ENCODE data around the gene PRCC. TPM values are rescaled to one million over a fixed set of nuclear protein-coding genes. Genes with fewer than 3 reads are reported as not detected.
A peak's percentile ranks its signal among the peaks of the same experiment; 100 is the strongest.

The PRCC gene
- total and polyA plus RNA-seq, 9 donors = 24.7 to 72.5 (median 50.9) TPM

DNA sequence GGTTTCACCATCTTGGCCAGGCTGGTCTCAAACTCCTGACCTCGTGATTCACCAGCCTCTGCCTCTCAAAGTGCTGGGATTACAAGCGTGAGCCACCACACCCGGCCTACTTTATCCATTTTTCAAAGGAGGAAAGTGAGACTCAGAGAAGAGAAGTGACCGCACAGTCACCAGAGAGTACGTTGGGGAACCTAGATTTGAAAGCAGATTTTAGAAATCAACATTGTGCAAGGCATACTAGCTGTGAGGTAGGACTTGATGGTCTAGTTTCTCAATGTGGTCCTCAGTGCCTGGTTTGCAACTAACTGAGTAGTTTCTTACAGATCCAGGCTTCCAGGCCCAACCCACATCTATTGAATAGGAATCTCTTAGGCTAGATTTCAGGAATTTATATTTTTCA is 1.7 kb upstream of the PRCC start:
- intact Hi-C loops (cut with DNase I) = loop anchor here in 1 of 4 donors (2.0 kb wide), 1 partner anchor 25 kb away; the partner anchor contains the start of gene MRPL24
- H3K9me3 ChIP-seq = no peaks in the 10 kb centered on the region
- DNase-seq = no peak
- no peak for TF ChIP-seq POLR2A (IDR thresholded peaks at IDR 0.05)
- TF ChIP-seq EP300 (IDR thresholded peaks at IDR 0.05) = no peak
- TF ChIP-seq, protein P1, sequence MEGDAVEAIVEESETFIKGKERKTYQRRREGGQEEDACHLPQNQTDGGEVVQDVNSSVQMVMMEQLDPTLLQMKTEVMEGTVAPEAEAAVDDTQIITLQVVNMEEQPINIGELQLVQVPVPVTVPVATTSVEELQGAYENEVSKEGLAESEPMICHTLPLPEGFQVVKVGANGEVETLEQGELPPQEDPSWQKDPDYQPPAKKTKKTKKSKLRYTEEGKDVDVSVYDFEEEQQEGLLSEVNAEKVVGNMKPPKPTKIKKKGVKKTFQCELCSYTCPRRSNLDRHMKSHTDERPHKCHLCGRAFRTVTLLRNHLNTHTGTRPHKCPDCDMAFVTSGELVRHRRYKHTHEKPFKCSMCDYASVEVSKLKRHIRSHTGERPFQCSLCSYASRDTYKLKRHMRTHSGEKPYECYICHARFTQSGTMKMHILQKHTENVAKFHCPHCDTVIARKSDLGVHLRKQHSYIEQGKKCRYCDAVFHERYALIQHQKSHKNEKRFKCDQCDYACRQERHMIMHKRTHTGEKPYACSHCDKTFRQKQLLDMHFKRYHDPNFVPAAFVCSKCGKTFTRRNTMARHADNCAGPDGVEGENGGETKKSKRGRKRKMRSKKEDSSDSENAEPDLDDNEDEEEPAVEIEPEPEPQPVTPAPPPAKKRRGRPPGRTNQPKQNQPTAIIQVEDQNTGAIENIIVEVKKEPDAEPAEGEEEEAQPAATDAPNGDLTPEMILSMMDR (IDR thresholded peaks at IDR 0.05) = no peak
- H3K4me3 ChIP-seq = no peak overlapping the region
- H3K36me3 ChIP-seq = no peaks in the 10 kb centered on the region
- H3K27me3 ChIP-seq = no peaks in the 10 kb centered on the region
- no peak overlapping the region for H3K27ac ChIP-seq
- no peaks in the 10 kb centered on the region for H3K4me1 ChIP-seq (ENCODE audit: insufficient read depth)
- WGBS, 3 donors = 91 to 92% (median 91%) methylated on average over 5 of the region's 5 CpGs

DNA sequence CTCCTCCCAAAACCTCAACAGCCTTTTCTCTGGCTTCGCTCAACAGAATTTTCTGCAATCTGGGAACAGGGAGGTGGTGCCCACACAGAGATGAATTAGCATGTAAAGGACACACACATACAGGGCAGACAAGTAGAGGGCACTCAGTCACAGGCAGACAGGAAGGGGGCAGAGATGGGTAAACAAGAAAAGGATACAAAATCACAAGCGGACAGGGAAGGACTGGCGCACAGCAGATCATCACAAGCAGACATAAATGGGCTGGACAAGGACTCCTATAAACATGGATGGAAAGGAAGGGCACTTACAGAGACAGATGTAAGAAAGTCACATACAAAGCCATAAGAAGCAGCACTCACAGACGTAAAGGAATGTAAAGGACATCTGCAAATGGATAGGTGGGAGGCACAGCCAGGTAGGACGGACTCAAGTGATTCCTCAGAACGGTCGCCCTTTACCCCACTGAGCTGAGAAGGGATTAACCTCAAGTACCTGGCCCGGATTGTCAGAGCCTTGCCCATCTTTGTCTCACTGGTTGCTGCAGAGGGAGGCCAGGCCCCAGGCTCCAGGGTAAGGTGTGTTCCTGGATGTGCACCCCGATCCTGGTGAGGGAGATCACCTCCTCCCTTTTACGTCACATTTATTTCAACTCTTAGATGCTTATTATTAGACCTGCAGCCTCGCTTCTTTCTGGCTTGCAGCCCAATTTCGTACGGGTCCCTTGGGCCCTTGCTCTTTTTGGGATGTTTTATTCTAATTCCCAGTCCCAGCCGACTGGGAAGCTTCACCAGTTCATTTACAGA is 836 bp upstream of the PRCC start:
- Histone ChIP-seq H3K36me3 (no peaks in the 10 kb centered on the region), H3K4me3 (peak overlapping the region; percentile 49), H3K9me3 (no peaks in the 10 kb centered on the region), H3K27me3 (no peaks in the 10 kb centered on the region), H3K27ac (peak overlapping the region in 1 of 2 donors; percentile 81), H3K4me1 (ENCODE audit: insufficient read depth) (no peaks in the 10 kb centered on the region)
- peak in 1 of 5 donors; percentile 77 for DNase-seq
- intact Hi-C loops (cut with DNase I) = loop anchor here in 1 of 4 donors (2.0 kb wide), 1 partner anchor 26 kb away; the partner anchor contains the start of gene MRPL24
- WGBS, 3 donors = 6 to 11% (median 6%) methylated on average over 14 of the region's 14 CpGs
- TF ChIP-seq EP300 (IDR thresholded peaks at IDR 0.05) (no peak), POLR2A (IDR thresholded peaks at IDR 0.05) (peak; percentile 26)
- TF ChIP-seq, protein P1 (IDR thresholded peaks at IDR 0.05) = no peak

DNA sequence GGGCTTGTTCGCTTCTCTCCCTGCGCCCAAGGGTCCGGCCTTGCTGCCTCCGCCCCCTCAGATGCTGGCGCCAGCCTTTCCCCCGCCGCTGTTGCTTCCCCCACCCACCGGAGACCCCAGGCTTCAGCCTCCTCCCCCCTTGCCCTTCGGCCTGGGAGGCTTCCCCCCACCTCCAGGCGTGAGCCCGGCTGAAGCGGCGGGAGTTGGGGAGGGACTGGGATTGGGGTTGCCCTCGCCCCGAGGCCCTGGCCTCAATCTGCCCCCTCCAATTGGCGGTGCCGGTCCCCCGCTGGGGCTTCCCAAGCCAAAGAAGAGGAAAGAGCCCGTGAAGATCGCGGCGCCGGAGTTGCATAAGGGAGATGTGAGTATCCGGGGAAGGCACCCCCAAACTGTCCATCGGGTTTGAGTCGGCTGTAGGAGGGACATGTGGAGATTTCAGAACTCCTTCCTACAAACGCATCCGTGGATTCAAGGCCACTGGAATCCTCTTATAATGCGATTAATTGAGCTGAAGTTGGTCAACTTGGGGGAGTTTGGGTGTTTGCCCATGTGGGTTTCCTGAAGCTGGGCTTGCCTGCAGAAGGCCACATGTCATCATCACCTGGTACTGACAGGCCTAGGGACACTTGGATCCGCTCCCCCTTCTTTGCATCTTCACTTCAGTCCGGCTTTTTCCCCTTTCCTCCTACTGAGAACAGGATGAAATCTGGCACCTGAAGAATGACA is 707 bp downstream of the PRCC start:
- 0 to 1% (median 1%) methylated on average over 24 to 31 of the region's 31 CpGs for WGBS, 3 donors
- peaks cover 2% of the 10 kb centered on the region for H3K4me1 ChIP-seq (ENCODE audit: insufficient read depth)
- peak in 4 of 5 donors; percentile 47 to 73 (median 58) for DNase-seq
- H3K27ac ChIP-seq = peak overlapping the region; percentile 70 to 83
- intact Hi-C loops (cut with DNase I) = loop anchor here in 1 of 4 donors (2.0 kb wide), 1 partner anchor 27 kb away; the partner anchor contains the start of gene MRPL24
- H3K4me3 ChIP-seq = peak overlapping the region; percentile 85
- no peaks in the 10 kb centered on the region for H3K36me3 ChIP-seq
- no peak for TF ChIP-seq POLR2A (IDR thresholded peaks at IDR 0.05)
- TF ChIP-seq EP300 (IDR thresholded peaks at IDR 0.05) = no peak
- TF ChIP-seq, protein P1 (IDR thresholded peaks at IDR 0.05) = no peak
- no peaks in the 10 kb centered on the region for H3K9me3 ChIP-seq
- H3K27me3 ChIP-seq = no peaks in the 10 kb centered on the region

GRCh38 chr1:156768610-156769295 is 1.4 kb downstream of the PRCC start:
- Histone ChIP-seq H3K9me3 (no peaks in the 10 kb centered on the region), H3K4me1 (ENCODE audit: insufficient read depth) (peaks cover 7% of the 10 kb centered on the region), H3K27me3 (no peaks in the 10 kb centered on the region), H3K36me3 (no peaks in the 10 kb centered on the region), H3K27ac (no peak overlapping the region), H3K4me3 (peak overlapping the region; percentile 85)
- no peak for DNase-seq
- WGBS, 3 donors = 11 to 14% (median 11%) methylated on average over 8 of the region's 8 CpGs
- intact Hi-C loops (cut with DNase I) = no loop called here
- TF ChIP-seq, protein P1 (IDR thresholded peaks at IDR 0.05) = no peak
- no peak for TF ChIP-seq EP300 (IDR thresholded peaks at IDR 0.05)
- TF ChIP-seq POLR2A (IDR thresholded peaks at IDR 0.05) = no peak
